MM.1S (cell line): ENCODE measurements around the gene ARMC9.

Experiments used
- DNase-seq: peaks from one replicate; pipeline ENCODE4 v3.0.0-alpha.2; 2015
- H2AFZ ChIP-seq: fragments of 300-600 bp; sonication (generic); 2 replicates; pipeline ENCODE4 v1.6.0; 2016; ENCODE audit warnings: antibody characterized with exemption, low read length
- H3F3A ChIP-seq: fragments of 300-600 bp; sonication (generic); 2 replicates; pipeline ENCODE4 v1.6.1; 2016; ENCODE audit warnings: mild to moderate bottlenecking, antibody characterized with exemption, low read length, moderate library complexity, mixed read lengths; ENCODE audit not compliant: insufficient read depth
- H3K27ac ChIP-seq: fragments of 300-600 bp; sonication (generic); 2 replicates; pipeline ENCODE4 v1.5.1; 2016; ENCODE audit warnings: mild to moderate bottlenecking, low read length
- H3K27me3 ChIP-seq: fragments of 300-600 bp; sonication (generic); replicated peaks from 2 replicates; pipeline ENCODE4 v1.6.0; 2016; ENCODE audit warnings: low read length; ENCODE audit not compliant: insufficient read depth
- H3K36me3 ChIP-seq: fragments of 300-600 bp; sonication (generic); replicated peaks from 2 replicates; pipeline ENCODE4 v1.6.1; 2016; ENCODE audit warnings: mild to moderate bottlenecking, low read length, mixed read lengths; ENCODE audit not compliant: insufficient read depth
- H3K4me1 ChIP-seq: fragments of 300-600 bp; sonication (generic); 2 replicates; pipeline ENCODE4 v1.6.1; 2016; ENCODE audit warnings: low read length, mixed read lengths
- H3K4me2 ChIP-seq: fragments of 300-600 bp; sonication (generic); 2 replicates; pipeline ENCODE4 v1.6.0; 2016; ENCODE audit warnings: low read depth, low read length
- H3K4me3 ChIP-seq: fragments of 300-600 bp; sonication (generic); 2 replicates; pipeline ENCODE4 v1.5.1; 2016; ENCODE audit warnings: low read length, mixed read lengths
- H3K79me2 ChIP-seq: fragments of 300-600 bp; sonication (generic); 2 replicates; pipeline ENCODE4 v1.6.1; 2016; ENCODE audit warnings: mixed run types, low read length, mixed read lengths
- H3K9ac ChIP-seq: fragments of 300-600 bp; sonication (generic); 2 replicates; pipeline ENCODE4 v1.6.1; 2016; ENCODE audit warnings: low read length, mixed read lengths
- H3K9me2 ChIP-seq: fragments of 300-600 bp; sonication (generic); replicated peaks from 2 replicates; pipeline ENCODE4 v1.6.1; 2016; ENCODE audit warnings: mild to moderate bottlenecking, low read length, mixed read lengths; ENCODE audit not compliant: insufficient read depth
- H3K9me3 ChIP-seq: fragments of 300-600 bp; sonication (generic); replicated peaks from 2 replicates; pipeline ENCODE4 v1.6.1; 2016; ENCODE audit warnings: mild to moderate bottlenecking, low read length, mixed read lengths; ENCODE audit not compliant: insufficient read depth
- H4K20me1 ChIP-seq: fragments of 300-600 bp; sonication (generic); 2 replicates; pipeline ENCODE4 v1.6.1; 2016; ENCODE audit warnings: mild to moderate bottlenecking, low read length, moderate library complexity, mixed read lengths; ENCODE audit not compliant: insufficient read depth
- CTCF ChIP-seq: fragments of 300-600 bp; sonication (generic); IDR thresholded peaks from 2 replicates; pipeline ENCODE4 v1.5.1; 2016; ENCODE audit warnings: antibody characterized with exemption, low read length, mixed read lengths
- EZH2 ChIP-seq: fragments of 300-600 bp; sonication (generic); optimal IDR thresholded peaks from 2 replicates; pipeline ENCODE3; 2017; ENCODE audit warnings: low read depth, mild to moderate bottlenecking, antibody characterized with exemption, low read length, mixed read lengths
- EZH2phosphoT487 ChIP-seq: fragments of 300-600 bp; sonication (generic); IDR thresholded peaks from 2 replicates; pipeline ENCODE4 v1.6.1; 2018; ENCODE audit warnings: antibody characterized with exemption, low read length

ARMC9 gene

GRCh38 chr2:231378026-231378722 is 179.7 kb downstream of the ARMC9 start:
- Histone ChIP-seq H3K27ac (no peak overlapping the region), H3K27me3 (no peaks in the 10 kb centered on the region), H4K20me1 (no peaks in the 10 kb centered on the region), H3K9me3 (no peaks in the 10 kb centered on the region), H3K9ac (no peak overlapping the region), H3F3A (no peaks in the 10 kb centered on the region), H2AFZ (no peak overlapping the region), H3K4me2 (no peak overlapping the region), H3K9me2 (no peaks in the 10 kb centered on the region), H3K36me3 (no peaks in the 10 kb centered on the region), H3K4me1 (no peaks in the 10 kb centered on the region), H3K4me3 (no peak overlapping the region), H3K79me2 (no peaks in the 10 kb centered on the region)
- TF ChIP-seq CTCF (no peak), EZH2phosphoT487 (no peak), EZH2 (no peak)
- DNase-seq, result no peak

DNA sequence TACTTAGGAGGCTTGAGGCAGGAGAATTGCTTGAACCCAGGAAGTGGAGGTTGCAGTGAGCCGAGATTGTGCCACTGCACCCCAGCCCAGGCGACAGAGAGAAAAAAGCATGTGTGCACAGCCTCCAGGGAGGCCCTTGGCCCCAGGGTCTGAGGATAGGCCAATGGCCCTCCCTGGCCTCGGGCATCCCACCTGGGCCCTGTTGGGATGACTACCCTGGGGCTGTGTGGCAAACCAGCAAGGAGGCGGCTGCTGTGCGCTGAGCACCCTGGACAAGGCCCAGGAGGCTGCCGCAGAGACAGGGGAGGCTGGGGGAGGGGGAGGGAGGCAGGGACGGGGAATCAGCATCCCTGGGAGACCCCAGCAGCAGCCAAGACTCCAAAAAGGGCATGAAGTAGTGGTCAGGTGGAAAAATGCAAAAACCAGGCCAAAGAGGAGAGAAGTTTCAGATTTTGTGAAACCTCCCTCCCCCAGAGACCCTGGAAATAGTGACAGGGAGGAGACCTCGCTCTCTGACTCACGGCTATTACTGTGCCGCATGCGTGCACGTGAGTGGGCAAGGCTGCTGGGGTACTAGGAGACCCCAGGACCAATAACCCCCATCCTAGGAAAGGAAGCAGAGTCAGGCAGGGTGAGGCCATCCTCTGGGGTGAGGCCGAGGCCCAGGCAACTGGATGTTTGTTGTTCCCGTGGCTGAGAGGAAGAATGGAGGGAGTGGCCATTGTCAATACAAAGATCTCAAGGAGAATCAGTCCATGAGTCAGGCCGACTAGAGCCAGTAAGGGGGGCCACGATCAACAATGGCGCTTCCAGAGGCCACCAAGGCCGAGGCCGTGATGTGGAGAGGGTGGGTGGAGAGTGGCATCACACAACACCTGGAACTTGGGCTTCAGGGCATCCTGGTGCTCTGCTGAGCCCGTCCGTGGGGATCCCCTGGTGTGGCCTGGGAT is 181.1 kb downstream of the ARMC9 start:
- Histone ChIP-seq H3K9ac (no peak overlapping the region), H2AFZ (no peak overlapping the region), H3K27ac (no peak overlapping the region), H3K36me3 (no peaks in the 10 kb centered on the region), H3K79me2 (no peaks in the 10 kb centered on the region), H3K9me3 (no peaks in the 10 kb centered on the region), H3F3A (no peaks in the 10 kb centered on the region), H4K20me1 (no peaks in the 10 kb centered on the region), H3K4me1 (no peaks in the 10 kb centered on the region), H3K4me3 (no peak overlapping the region), H3K27me3 (no peaks in the 10 kb centered on the region), H3K4me2 (no peak overlapping the region), H3K9me2 (no peaks in the 10 kb centered on the region)
- no peak for TF ChIP-seq EZH2phosphoT487
- no peak for TF ChIP-seq CTCF
- no peak for TF ChIP-seq EZH2
- DNase-seq, result no peak

GRCh38 chr2:231380307-231380706 is 181.9 kb downstream of the ARMC9 start:
- no peak overlapping the region for H3K9ac ChIP-seq
- no peak for TF ChIP-seq EZH2
- TF ChIP-seq EZH2phosphoT487, result no peak
- no peak for TF ChIP-seq CTCF
- no peaks in the 10 kb centered on the region for H3K9me2 ChIP-seq
- H2AFZ ChIP-seq, result no peak overlapping the region
- H4K20me1 ChIP-seq, result no peaks in the 10 kb centered on the region
- no peaks in the 10 kb centered on the region for H3K36me3 ChIP-seq
- H3K27me3 ChIP-seq, result no peaks in the 10 kb centered on the region
- no peak overlapping the region for H3K4me3 ChIP-seq
- H3K9me3 ChIP-seq, result no peaks in the 10 kb centered on the region
- H3F3A ChIP-seq, result no peaks in the 10 kb centered on the region
- no peak overlapping the region for H3K4me2 ChIP-seq
- no peak overlapping the region for H3K27ac ChIP-seq
- no peak for DNase-seq
- no peaks in the 10 kb centered on the region for H3K4me1 ChIP-seq
- H3K79me2 ChIP-seq, result no peaks in the 10 kb centered on the region
